ENCODE data around the gene WNK4.

- TF ChIP-seq CTCF (IDR thresholded peaks at IDR 0.05) (peak in 4 of 6 experiments; percentile 35 to 56 (median 47)), POLR2A (IDR thresholded peaks at IDR 0.05) (peak in 3 of 4 donors; percentile 47 to 94 (median 74)), POLR2AphosphoS5 (IDR thresholded peaks at IDR 0.05) (peak; percentile 88 to 94)
Observed at GRCh38 chr17:42744806-42745617, 35.4 kb upstream of the WNK4 start, which contains the start of gene EZH1.

All from upper lobe of left lung (tissue), 4 donors.